ENCODE data around the gene TMEM26.

TMEM26 gene

DNA sequence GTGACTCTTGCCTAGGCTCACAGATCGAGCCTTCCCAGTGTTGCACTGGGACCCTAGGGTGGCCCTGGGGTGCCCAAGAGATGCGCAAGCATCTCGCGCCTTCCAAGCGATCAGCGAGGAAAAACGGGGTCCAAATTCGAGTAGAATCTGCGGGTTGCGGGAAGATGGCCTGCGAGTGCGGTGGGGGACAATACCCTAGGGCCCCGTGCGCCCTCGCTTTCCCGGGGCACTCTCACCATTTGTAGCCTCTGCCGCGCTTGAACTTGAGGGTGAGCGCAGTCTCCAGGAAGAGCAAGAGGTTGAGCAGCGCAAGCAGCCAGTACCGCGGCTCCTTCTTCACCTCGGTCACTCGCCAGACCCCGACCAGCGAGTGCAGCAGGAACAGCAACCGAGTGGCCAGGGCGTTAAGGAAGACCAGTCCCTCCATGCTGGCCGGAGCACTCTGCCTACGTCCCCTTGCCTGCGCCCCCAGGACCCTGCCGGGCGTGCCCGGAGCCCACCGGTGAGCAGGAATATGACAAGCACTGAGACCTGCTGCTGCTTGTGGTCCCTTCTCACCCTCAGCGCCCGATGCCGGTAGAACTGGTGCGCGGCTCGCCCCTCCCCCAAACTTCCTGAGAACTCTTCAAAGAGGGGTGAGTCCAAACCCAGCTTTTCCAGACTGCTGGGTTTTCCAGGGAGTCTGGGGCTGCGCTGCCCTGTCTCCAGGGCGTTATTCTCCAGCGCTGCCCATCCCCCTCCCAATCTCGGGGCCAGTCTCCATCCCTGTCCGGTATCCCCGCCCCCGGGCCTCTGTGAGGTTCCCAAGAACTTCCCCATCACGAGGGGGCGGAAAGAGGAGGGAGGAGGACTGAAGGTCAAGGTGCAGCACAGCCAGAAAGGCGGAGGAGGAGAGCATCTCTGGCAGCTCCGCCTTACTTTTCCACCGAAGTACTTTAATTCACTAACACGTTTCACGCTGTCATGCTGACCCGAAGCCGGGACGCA, at the start of gene TMEM26:
TSS of gene TMEM26 (minus strand) at position 727 of the 987 bp plus-strand sequence. CDS start at position 427, 300 bp downstream.
- Histone ChIP-seq H3K36me3 (ENCODE audit: control insufficient read depth, insufficient read depth, low read length) (no peaks in the 10 kb centered on the region), H3K9ac (no peak within 1 kb of the TSS), H3K9me3 (ENCODE audit: control insufficient read depth, low read length) (no peaks in the 10 kb centered on the region), H3K79me2 (no peaks in the 10 kb centered on the region), H3K4me1 (no peaks in the 10 kb centered on the region), H2AFZ (peak within 1 kb of the TSS; percentile 29), H3K27me3 (ENCODE audit: control insufficient read depth, insufficient read depth, low read length) (no peaks in the 10 kb centered on the region), H3K4me2 (ENCODE audit: low read length) (peak within 1 kb of the TSS; percentile 88), H3K27ac (no peak within 1 kb of the TSS), H3K4me3 (ENCODE audit: low read depth, low read length) (peak within 1 kb of the TSS; percentile 58)
- TF ChIP-seq, protein P1, sequence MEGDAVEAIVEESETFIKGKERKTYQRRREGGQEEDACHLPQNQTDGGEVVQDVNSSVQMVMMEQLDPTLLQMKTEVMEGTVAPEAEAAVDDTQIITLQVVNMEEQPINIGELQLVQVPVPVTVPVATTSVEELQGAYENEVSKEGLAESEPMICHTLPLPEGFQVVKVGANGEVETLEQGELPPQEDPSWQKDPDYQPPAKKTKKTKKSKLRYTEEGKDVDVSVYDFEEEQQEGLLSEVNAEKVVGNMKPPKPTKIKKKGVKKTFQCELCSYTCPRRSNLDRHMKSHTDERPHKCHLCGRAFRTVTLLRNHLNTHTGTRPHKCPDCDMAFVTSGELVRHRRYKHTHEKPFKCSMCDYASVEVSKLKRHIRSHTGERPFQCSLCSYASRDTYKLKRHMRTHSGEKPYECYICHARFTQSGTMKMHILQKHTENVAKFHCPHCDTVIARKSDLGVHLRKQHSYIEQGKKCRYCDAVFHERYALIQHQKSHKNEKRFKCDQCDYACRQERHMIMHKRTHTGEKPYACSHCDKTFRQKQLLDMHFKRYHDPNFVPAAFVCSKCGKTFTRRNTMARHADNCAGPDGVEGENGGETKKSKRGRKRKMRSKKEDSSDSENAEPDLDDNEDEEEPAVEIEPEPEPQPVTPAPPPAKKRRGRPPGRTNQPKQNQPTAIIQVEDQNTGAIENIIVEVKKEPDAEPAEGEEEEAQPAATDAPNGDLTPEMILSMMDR (IDR thresholded peaks at IDR 0.05) = no peak

DNA sequence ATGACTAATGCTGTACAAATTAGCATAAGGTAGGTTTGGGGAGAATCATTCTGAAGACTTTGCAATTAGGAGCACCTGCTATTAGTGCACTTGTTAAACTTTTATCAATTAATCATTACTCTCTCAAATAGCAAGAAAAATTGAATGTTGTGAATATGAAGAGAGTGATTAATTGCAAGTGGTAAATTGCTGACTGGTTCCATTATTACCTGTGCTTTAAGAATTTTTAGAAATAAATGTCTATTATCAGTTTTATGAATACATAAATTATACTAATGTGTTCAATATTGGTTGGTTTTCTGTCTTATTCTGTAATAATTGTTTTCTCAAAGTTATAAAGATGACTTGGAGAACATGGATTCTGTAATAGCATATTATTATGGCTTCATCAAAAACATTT, 47.3 kb upstream of the TMEM26 start:
- no peaks in the 10 kb centered on the region for H3K9me3 ChIP-seq (ENCODE audit: control insufficient read depth, low read length)
- no peak overlapping the region for H2AFZ ChIP-seq
- no peaks in the 10 kb centered on the region for H3K36me3 ChIP-seq (ENCODE audit: control insufficient read depth, insufficient read depth, low read length)
- no peaks in the 10 kb centered on the region for H3K4me1 ChIP-seq
- no peak overlapping the region for H3K27ac ChIP-seq
- no peaks in the 10 kb centered on the region for H3K27me3 ChIP-seq (ENCODE audit: control insufficient read depth, insufficient read depth, low read length)
- no peak overlapping the region for H3K4me2 ChIP-seq (ENCODE audit: low read length)
- H3K4me3 ChIP-seq (ENCODE audit: low read depth, low read length) = no peak overlapping the region
- no peak overlapping the region for H3K9ac ChIP-seq
- TF ChIP-seq, protein P1 (IDR thresholded peaks at IDR 0.05) = no peak
- no peaks in the 10 kb centered on the region for H3K79me2 ChIP-seq

DNA sequence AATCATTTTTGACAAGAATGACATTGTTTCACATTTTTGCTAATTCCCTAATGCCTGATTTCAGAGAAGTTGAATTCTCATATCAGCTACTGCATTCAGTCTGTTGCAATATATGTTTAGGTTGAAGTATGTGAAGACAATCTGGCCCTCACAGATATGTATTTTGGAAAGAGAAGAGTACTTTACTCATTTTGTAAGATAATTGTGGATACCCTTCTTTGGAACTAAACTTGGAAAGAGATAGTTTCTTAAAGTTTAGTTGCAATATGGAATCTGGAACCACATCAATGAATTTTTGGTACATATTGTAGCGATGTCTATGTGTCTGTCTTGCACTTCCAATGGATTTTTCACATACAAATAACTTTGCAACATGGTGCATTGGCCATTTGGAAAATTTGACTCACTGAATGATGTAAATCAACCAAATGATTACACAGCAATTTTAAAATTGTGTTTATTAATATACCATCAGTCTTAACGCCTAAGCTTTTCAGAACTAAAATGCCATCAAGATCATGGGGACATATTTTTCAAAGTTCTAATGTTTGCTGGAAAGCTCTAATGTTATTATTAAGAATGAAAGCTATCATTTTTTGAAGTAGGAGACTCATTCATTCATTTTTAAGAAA, 39.3 kb upstream of the TMEM26 start:
- no peak overlapping the region for H3K27ac ChIP-seq
- H3K9ac ChIP-seq = no peak overlapping the region
- H3K36me3 ChIP-seq (ENCODE audit: control insufficient read depth, insufficient read depth, low read length) = no peaks in the 10 kb centered on the region
- no peaks in the 10 kb centered on the region for H3K79me2 ChIP-seq
- no peaks in the 10 kb centered on the region for H3K4me1 ChIP-seq
- H3K4me3 ChIP-seq (ENCODE audit: low read depth, low read length) = no peak overlapping the region
- TF ChIP-seq, protein P1 (IDR thresholded peaks at IDR 0.05) = no peak
- no peak overlapping the region for H2AFZ ChIP-seq
- no peaks in the 10 kb centered on the region for H3K27me3 ChIP-seq (ENCODE audit: control insufficient read depth, insufficient read depth, low read length)
- H3K4me2 ChIP-seq (ENCODE audit: low read length) = no peak overlapping the region
- H3K9me3 ChIP-seq (ENCODE audit: control insufficient read depth, low read length) = no peaks in the 10 kb centered on the region

DNA sequence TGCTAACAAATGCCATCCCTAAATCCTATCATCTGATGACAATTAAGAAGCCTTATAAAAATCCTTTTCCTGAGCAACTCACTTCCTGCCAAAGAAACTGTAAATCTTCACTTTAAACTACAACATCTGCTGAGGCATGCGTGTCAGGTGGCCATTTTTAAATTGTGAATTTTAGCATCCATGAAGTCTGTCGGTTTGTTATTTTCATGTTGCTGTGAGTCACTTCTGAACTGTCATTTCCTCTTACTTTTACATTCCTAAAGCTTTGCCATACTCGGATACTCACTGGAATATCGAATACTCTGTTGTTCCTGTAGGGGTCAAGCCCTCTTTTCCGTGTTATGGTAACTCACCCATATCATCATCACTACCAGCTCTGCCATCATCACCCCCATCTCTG, 34.3 kb upstream of the TMEM26 start:
- Histone ChIP-seq H3K4me2 (ENCODE audit: low read length) (no peak overlapping the region), H3K4me3 (ENCODE audit: low read depth, low read length) (no peak overlapping the region), H3K27me3 (ENCODE audit: control insufficient read depth, insufficient read depth, low read length) (no peaks in the 10 kb centered on the region), H3K9ac (no peak overlapping the region), H3K36me3 (ENCODE audit: control insufficient read depth, insufficient read depth, low read length) (no peaks in the 10 kb centered on the region), H2AFZ (no peak overlapping the region), H3K79me2 (no peaks in the 10 kb centered on the region), H3K27ac (no peak overlapping the region), H3K9me3 (ENCODE audit: control insufficient read depth, low read length) (no peaks in the 10 kb centered on the region), H3K4me1 (no peaks in the 10 kb centered on the region)
- TF ChIP-seq, protein P1 (IDR thresholded peaks at IDR 0.05) = no peak

Data from parathyroid adenoma (tissue), 2 donors.